ENCODE data around the gene IGF1R. TPM values are rescaled to one million over a fixed set of nuclear protein-coding genes. Genes with fewer than 3 reads are reported as not detected.
A peak's percentile ranks its signal among the peaks of the same experiment; 100 is the strongest.

Gene IGF1R
- total and polyA plus RNA-seq, 2 of the 13 experiments (the other 11 are each of a cell fraction or from before 2014, with no cell fraction given): 15.9 to 18.4 TPM

- Histone ChIP-seq H3K9ac (ENCODE audit: insufficient read depth, low read depth, low read length) (no peak overlapping the region), H3K4me2 (ENCODE audit: low read depth, low read length) (no peak overlapping the region), H3K36me3 (replicated peaks in 1 of 2; ENCODE audit: control insufficient read depth in 1 of 2, insufficient read depth in 2 of 2, low read length in 2 of 2) (peaks cover 0 to 1% of the 10 kb centered on the region in 2 experiments; a peak in 1 of 5 replicates), H3K9me3 (ENCODE audit: low read length) (no peaks in the 10 kb centered on the region), H3K27ac (ENCODE audit: extremely low read length, insufficient read depth, low read length) (no peak overlapping the region), H3K27me3 (ENCODE audit: control insufficient read depth in 1 of 2, insufficient read depth in 2 of 2, low read length in 2 of 2) (no peaks in the 10 kb centered on the region), H2AFZ (ENCODE audit: low read length) (no peak overlapping the region), H3K79me2 (ENCODE audit: insufficient read depth, low read length) (peaks cover 26% of the 10 kb centered on the region), H3K4me3 (replicated peaks in 1 of 3; ENCODE audit: insufficient read depth in 1 of 3, low read depth in 2 of 3, low read length in 3 of 3) (no peak overlapping the region), H4K20me1 (ENCODE audit: insufficient read depth, low read length) (peaks cover 83% of the 10 kb centered on the region), H3K4me1 (ENCODE audit: insufficient read depth, low read length) (peaks cover 58% of the 10 kb centered on the region)
- in situ Hi-C loops (cut with HindIII; ENCODE audit: extremely low pct_ligation_motif_present, low pct_unique_long_range_greater_than_20kb) (no loop called here), intact Hi-C loops (cut with micrococcal nuclease; ENCODE audit: unreplicated experiment) (no loop called here)
- TF ChIP-seq MXD3 (CRISPR knock-in tag; IDR thresholded peaks at IDR 0.05) (no peak), ZNF800 (CRISPR knock-in tag; IDR thresholded peaks at IDR 0.05) (no peak)
- DNase-seq (ENCODE audit: low spot score): no peak
- FAIRE-seq: no peak
- ChIA-PET POLR2A (no interaction called here), CTCF (ENCODE audit: low intra/inter-chr PET ratio, low total read pairs) (no interaction called here)
- no peak for ATAC-seq
- WGBS (ENCODE audit: low lambda C conversion rate): 98% methylated on average over 5 of the region's 5 CpGs
- no TSS peak for BruUV-seq (replicated peaks)
Measured at GRCh38 chr15:98840053-98840452, 191.7 kb downstream of the IGF1R start.

- in situ Hi-C loops (cut with HindIII; ENCODE audit: extremely low pct_ligation_motif_present, low pct_unique_long_range_greater_than_20kb): no loop called here
Measured at GRCh38 chr15:98841419-98841970, 193.2 kb downstream of the IGF1R start.

More at GRCh38 chr15:98841419-98841970, 193.2 kb downstream of the IGF1R start:
- 85% methylated on average over 4 of the region's 4 CpGs for WGBS (ENCODE audit: low lambda C conversion rate)
- ChIA-PET POLR2A (no interaction called here), CTCF (ENCODE audit: low intra/inter-chr PET ratio, low total read pairs) (no interaction called here)
- TF ChIP-seq SP4 (CRISPR knock-in tag; IDR thresholded peaks at IDR 0.05) (no peak), ZNF3 (CRISPR knock-in tag; IDR thresholded peaks at IDR 0.05) (0 out of 2 replicates have a peak, but pooled peaks have one; percentile 50), PHF5A (CRISPR knock-in tag; IDR thresholded peaks at IDR 0.05; ENCODE audit: low read depth, unreplicated experiment) (no peak), THRA (CRISPR knock-in tag; IDR thresholded peaks at IDR 0.05; ENCODE audit: borderline replicate concordance) (0 out of 2 replicates have a peak, but pooled peaks have one; percentile 3), PRDM10 (CRISPR knock-in tag; IDR thresholded peaks at IDR 0.05; ENCODE audit: low read depth) (0 out of 2 replicates have a peak, but pooled peaks have one; percentile 65)
- no peaks in the 10 kb centered on the region for H3K27me3 ChIP-seq (ENCODE audit: control insufficient read depth in 1 of 2, insufficient read depth in 2 of 2, low read length in 2 of 2)
- no peak overlapping the region for H2AFZ ChIP-seq (ENCODE audit: low read length)
- H3K9ac ChIP-seq (ENCODE audit: insufficient read depth, low read depth, low read length): no peak overlapping the region
- H3K4me3 ChIP-seq (replicated peaks in 1 of 3; ENCODE audit: insufficient read depth in 1 of 3, low read depth in 2 of 3, low read length in 3 of 3): no peak overlapping the region
- no peak for ATAC-seq
- peaks cover 58% of the 10 kb centered on the region for H3K4me1 ChIP-seq (ENCODE audit: insufficient read depth, low read length)
- H3K4me2 ChIP-seq (ENCODE audit: low read depth, low read length): 0 out of 2 replicates have a peak overlapping the region, but pooled peaks have one; percentile 9
- DNase-seq (ENCODE audit: low spot score): no peak
- intact Hi-C loops (cut with micrococcal nuclease; ENCODE audit: unreplicated experiment): no loop called here
- H3K36me3 ChIP-seq (replicated peaks in 1 of 2; ENCODE audit: control insufficient read depth in 1 of 2, insufficient read depth in 2 of 2, low read length in 2 of 2): no peaks in the 10 kb centered on the region
- no peak for FAIRE-seq
- peaks cover 28% of the 10 kb centered on the region for H3K79me2 ChIP-seq (ENCODE audit: insufficient read depth, low read length)
- no peak overlapping the region for H3K27ac ChIP-seq (ENCODE audit: extremely low read length, insufficient read depth, low read length)
- no TSS peak for BruUV-seq (replicated peaks)
- no peaks in the 10 kb centered on the region for H3K9me3 ChIP-seq (ENCODE audit: low read length)
- H4K20me1 ChIP-seq (ENCODE audit: insufficient read depth, low read length): peaks cover 84% of the 10 kb centered on the region
